Glomerular visceral epithelial cell (primary cell): ENCODE data around the gene CSTA.

Experiments used
- DNase-seq: peaks from one replicate; pipeline ENCODE4 v3.0.0-alpha.2; 2016; ENCODE audit errors: extremely low spot score

CSTA gene

GRCh38 chr3:122382888-122383666 lies 58.0 kb downstream of the CSTA start, which contains the start of gene MIX23:
MIX23 (minus strand) TSS chr3:122383231; CDS start chr3:122383224, 7 bp downstream.
- peak; percentile 83 for DNase-seq

- DNase-seq: peak; percentile 90
Measured at GRCh38 chr3:122383771-122384697, 59.0 kb downstream of the CSTA start, which contains the start of gene FAM162A. FAM162A (plus strand) TSS chr3:122384182; CDS start chr3:122384266, 84 bp downstream.

GRCh38 chr3:122387709-122388108 lies 62.7 kb downstream of the CSTA start:
- no peak for DNase-seq

GRCh38 chr3:122389197-122389596 lies 64.1 kb downstream of the CSTA start:
- DNase-seq: no peak

- DNase-seq: no peak
Measured at GRCh38 chr3:122389892-122390291, 64.8 kb downstream of the CSTA start.

GRCh38 chr3:122390665-122391064 lies 65.6 kb downstream of the CSTA start:
- DNase-seq: no peak
